Measurements from ENCODE around the gene SERPINF2. TPM values are rescaled to one million over a fixed set of nuclear protein-coding genes. Genes with fewer than 3 reads are reported as not detected.

Gene SERPINF2
- total RNA-seq, 1 experiment from 2014 or later, result 0.68 TPM

DNA sequence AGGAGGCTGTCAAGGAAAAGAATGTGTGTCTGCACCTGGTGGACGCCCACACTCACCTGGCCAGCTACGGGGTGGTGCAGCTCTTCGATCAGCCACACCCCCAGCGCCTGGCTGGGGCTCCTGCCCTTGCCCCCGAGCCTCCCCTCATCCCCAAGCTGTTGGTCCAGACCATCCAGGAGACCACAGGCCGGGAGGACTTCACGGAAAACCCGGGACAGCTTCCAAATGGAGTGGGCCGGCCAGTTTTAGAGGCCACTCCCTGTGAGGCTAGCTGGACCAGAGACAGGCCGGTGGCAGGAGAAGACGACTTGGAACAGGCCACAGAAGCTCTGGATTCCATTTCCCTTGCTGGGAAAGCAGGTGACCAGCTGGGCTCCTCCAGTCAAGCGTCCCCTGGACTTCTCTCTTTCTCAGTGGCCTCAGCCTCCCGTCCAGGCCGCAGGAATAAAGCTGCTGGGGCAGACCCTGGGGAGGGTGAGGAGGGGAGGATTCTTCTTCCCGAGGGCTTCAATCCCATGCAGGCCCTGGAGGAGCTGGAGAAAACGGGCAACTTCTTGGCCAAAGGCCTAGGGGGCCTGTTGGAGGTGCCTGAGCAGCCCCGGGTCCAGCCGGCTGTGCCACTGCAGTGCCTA, 15.9 kb upstream of the SERPINF2 start:
- Histone ChIP-seq H2BK120ac (ENCODE audit: low read depth, low read length, poor library complexity, severe bottlenecking) (no peak overlapping the region), H3K79me2 (ENCODE audit: insufficient read depth, low read length) (no peaks in the 10 kb centered on the region), H4K8ac (replicated peaks; ENCODE audit: insufficient read length, low read depth, low read length) (no peak overlapping the region), H2BK20ac (ENCODE audit: low read depth, low read length, poor library complexity, severe bottlenecking) (no peak overlapping the region), H3K4ac (ENCODE audit: low read depth, low read length) (no peak overlapping the region), H2BK15ac (ENCODE audit: low read depth, low read length) (no peak overlapping the region), H3K27ac (ENCODE audit: insufficient read length, low read depth, low read length) (no peak overlapping the region), H3K14ac (ENCODE audit: insufficient read depth, low read length) (no peak overlapping the region), H3T11ph (ENCODE audit: low read length) (no peak overlapping the region), H3K23ac (ENCODE audit: insufficient read length, low read depth, low read length) (no peak overlapping the region), H2BK12ac (ENCODE audit: insufficient read length, low read depth, low read length) (no peak overlapping the region), H3K56ac (ENCODE audit: insufficient read length, low read depth, low read length) (no peak overlapping the region), H3K4me1 (ENCODE audit: insufficient read depth, low read length) (no peaks in the 10 kb centered on the region), H3K9me3 (ENCODE audit: control insufficient read depth, low read depth, low read length) (no peaks in the 10 kb centered on the region), H3K9ac (ENCODE audit: extremely low read depth, insufficient read length, low read length) (no peak overlapping the region), H3K79me1 (ENCODE audit: insufficient read depth, low read depth, low read length, poor library complexity, severe bottlenecking) (no peaks in the 10 kb centered on the region), H3K4me2 (ENCODE audit: insufficient read depth, insufficient read length, low read length) (no peak overlapping the region), H2AK5ac (ENCODE audit: insufficient read length, low read length) (no peak overlapping the region), H3K27me3 (ENCODE audit: insufficient read depth, low read length) (no peaks in the 10 kb centered on the region), H4K20me1 (ENCODE audit: control insufficient read depth, insufficient read depth, insufficient read length) (no peaks in the 10 kb centered on the region), H4K5ac (ENCODE audit: insufficient read length, low read depth, low read length) (no peak overlapping the region), H2BK5ac (ENCODE audit: insufficient read length, low read length) (no peak overlapping the region), H3K23me2 (ENCODE audit: insufficient read length, low read depth, low read length, poor library complexity, severe bottlenecking) (peaks cover 4% of the 10 kb centered on the region), H2AFZ (ENCODE audit: low read length) (no peak overlapping the region), H4K91ac (ENCODE audit: insufficient read length, low read depth, low read length) (no peak overlapping the region), H3K18ac (ENCODE audit: insufficient read length, low read depth, low read length) (no peak overlapping the region)
- H3K27me3 Mint-ChIP-seq (ENCODE audit: low read depth), result peaks cover 2% of the 10 kb centered on the region; the same call in 1 of the 2 replicates
- no peaks in the 10 kb centered on the region; a peak in 1 of 5 replicates for H3K9me3 Mint-ChIP-seq
- TF ChIP-seq, protein P1, sequence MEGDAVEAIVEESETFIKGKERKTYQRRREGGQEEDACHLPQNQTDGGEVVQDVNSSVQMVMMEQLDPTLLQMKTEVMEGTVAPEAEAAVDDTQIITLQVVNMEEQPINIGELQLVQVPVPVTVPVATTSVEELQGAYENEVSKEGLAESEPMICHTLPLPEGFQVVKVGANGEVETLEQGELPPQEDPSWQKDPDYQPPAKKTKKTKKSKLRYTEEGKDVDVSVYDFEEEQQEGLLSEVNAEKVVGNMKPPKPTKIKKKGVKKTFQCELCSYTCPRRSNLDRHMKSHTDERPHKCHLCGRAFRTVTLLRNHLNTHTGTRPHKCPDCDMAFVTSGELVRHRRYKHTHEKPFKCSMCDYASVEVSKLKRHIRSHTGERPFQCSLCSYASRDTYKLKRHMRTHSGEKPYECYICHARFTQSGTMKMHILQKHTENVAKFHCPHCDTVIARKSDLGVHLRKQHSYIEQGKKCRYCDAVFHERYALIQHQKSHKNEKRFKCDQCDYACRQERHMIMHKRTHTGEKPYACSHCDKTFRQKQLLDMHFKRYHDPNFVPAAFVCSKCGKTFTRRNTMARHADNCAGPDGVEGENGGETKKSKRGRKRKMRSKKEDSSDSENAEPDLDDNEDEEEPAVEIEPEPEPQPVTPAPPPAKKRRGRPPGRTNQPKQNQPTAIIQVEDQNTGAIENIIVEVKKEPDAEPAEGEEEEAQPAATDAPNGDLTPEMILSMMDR (conservative IDR thresholded peaks at IDR 0.05), result no peak
- no peak for DNase-seq
- no peak overlapping the region; a peak in 1 of 7 replicates for H3K27ac Mint-ChIP-seq
- no peak overlapping the region for H3K4me3 Mint-ChIP-seq
- H3K36me3 Mint-ChIP-seq (ENCODE audit: insufficient read depth in 1 of 3, low read depth in 3 of 3), result peaks cover 0 to 9% (median 0%) of the 10 kb centered on the region in 3 experiments; a peak in 4 of 7 replicates
- no CpG with 5 or more reads among the region's 18 CpGs for WGBS (ENCODE audit: extremely low coverage, insufficient read length, low lambda C conversion rate)
- H3K4me1 Mint-ChIP-seq, result peaks cover 2 to 4% of the 10 kb centered on the region in 2 experiments; a peak in 1 of 4 replicates
